Hematopoietic multipotent progenitor cell treated with erythropoietin and hydrocortisone succinate and interleukin-3 and kit ligand, for 15 days (in vitro differentiated cells): ENCODE data around the gene MEF2C.
"Not testable (repeated sequence)": the region's sequence is repeated elsewhere in the genome, so short reads cannot be mapped to it uniquely, and the experiment has no call there.

Experiments used
- DNase-seq: peaks from one replicate; pipeline ENCODE4 v3.0.0-alpha.2; 2015; ENCODE audit warnings: low spot score

MEF2C gene

GRCh38 chr5:88799938-88800535 lies 82.9 kb downstream of the MEF2C start:
- no peak for DNase-seq

GRCh38 chr5:88798933-88799332 lies 84.1 kb downstream of the MEF2C start:
- not testable (repeated sequence) for DNase-seq

GRCh38 chr5:88793797-88794196 lies 89.2 kb downstream of the MEF2C start:
- DNase-seq, result not testable (repeated sequence)

GRCh38 chr5:88792144-88792840 lies 90.7 kb downstream of the MEF2C start:
- DNase-seq, result no peak

GRCh38 chr5:88787856-88788255 lies 95.1 kb downstream of the MEF2C start:
- no peak for DNase-seq

- no peak for DNase-seq
Observed at GRCh38 chr5:88786789-88787188, 96.2 kb downstream of the MEF2C start.

- DNase-seq, result no peak
Observed at GRCh38 chr5:88785746-88786565, 97.0 kb downstream of the MEF2C start.

GRCh38 chr5:88782571-88782970 lies 100.4 kb downstream of the MEF2C start:
- DNase-seq, result no peak

GRCh38 chr5:88780736-88781135 lies 102.2 kb downstream of the MEF2C start:
- DNase-seq, result no peak

GRCh38 chr5:88778736-88779135 lies 104.2 kb downstream of the MEF2C start:
- no peak for DNase-seq

GRCh38 chr5:88776692-88777091 lies 106.3 kb downstream of the MEF2C start:
- DNase-seq, result no peak

- no peak for DNase-seq
Observed at GRCh38 chr5:88772831-88773230, 110.2 kb downstream of the MEF2C start.

GRCh38 chr5:88772047-88772446 lies 110.9 kb downstream of the MEF2C start:
- no peak for DNase-seq

- no peak for DNase-seq
Observed at GRCh38 chr5:88770276-88771257, 112.4 kb downstream of the MEF2C start.

- DNase-seq, result no peak
Observed at GRCh38 chr5:88769165-88769564, 113.8 kb downstream of the MEF2C start.

- DNase-seq, result no peak
Observed at GRCh38 chr5:88768411-88768810, 114.6 kb downstream of the MEF2C start.

- DNase-seq, result no peak
Observed at GRCh38 chr5:88765798-88766197, 117.2 kb downstream of the MEF2C start.

GRCh38 chr5:88765171-88765570 lies 117.8 kb downstream of the MEF2C start:
- no peak for DNase-seq

- DNase-seq, result no peak
Observed at GRCh38 chr5:88761939-88762338, 121.0 kb downstream of the MEF2C start.

- DNase-seq, result no peak
Observed at GRCh38 chr5:88761269-88761850, 121.6 kb downstream of the MEF2C start.

- no peak for DNase-seq
Observed at GRCh38 chr5:88760527-88760926, 122.5 kb downstream of the MEF2C start.
